Measurements from ENCODE around the gene HDLBP. TPM values are rescaled to one million over a fixed set of nuclear protein-coding genes. Genes with fewer than 3 reads are reported as not detected.

HDLBP gene
- total RNA-seq, 2 donors from 2014 or later, result 274 to 287 TPM

GRCh38 chr2:241204490-241204889 lies 111.0 kb downstream of the HDLBP start:
- no peak for DNase-seq (ENCODE audit: low spot score)
- Histone ChIP-seq H3K27ac (no peak overlapping the region), H3K27me3 (no peaks in the 10 kb centered on the region), H3K36me3 (no peaks in the 10 kb centered on the region), H3K9me3 (no peaks in the 10 kb centered on the region), H3K4me1 (no peaks in the 10 kb centered on the region), H3K4me3 (no peak overlapping the region)
- no peak for TF ChIP-seq CTCF (IDR thresholded peaks at IDR 0.05)

- H3K27ac ChIP-seq, result no peak overlapping the region
- no peaks in the 10 kb centered on the region for H3K27me3 ChIP-seq
- no peak for DNase-seq (ENCODE audit: low spot score)
- H3K36me3 ChIP-seq, result no peaks in the 10 kb centered on the region
- TF ChIP-seq CTCF (IDR thresholded peaks at IDR 0.05), result no peak
- no peaks in the 10 kb centered on the region for H3K4me1 ChIP-seq
- no peaks in the 10 kb centered on the region for H3K9me3 ChIP-seq
- H3K4me3 ChIP-seq, result no peak overlapping the region
Observed at GRCh38 chr2:241204010-241204384, 111.5 kb downstream of the HDLBP start.

- no peak for DNase-seq (ENCODE audit: low spot score)
- no peak overlapping the region for H3K27ac ChIP-seq
- no peaks in the 10 kb centered on the region for H3K9me3 ChIP-seq
- H3K4me3 ChIP-seq, result no peak overlapping the region
- no peak for TF ChIP-seq CTCF (IDR thresholded peaks at IDR 0.05)
- H3K4me1 ChIP-seq, result no peaks in the 10 kb centered on the region
- H3K27me3 ChIP-seq, result no peaks in the 10 kb centered on the region
- no peaks in the 10 kb centered on the region for H3K36me3 ChIP-seq
Observed at GRCh38 chr2:241203218-241204009, 112.1 kb downstream of the HDLBP start.

- no peak for TF ChIP-seq CTCF (IDR thresholded peaks at IDR 0.05)
- Histone ChIP-seq H3K9me3 (no peaks in the 10 kb centered on the region), H3K4me1 (no peaks in the 10 kb centered on the region), H3K4me3 (no peak overlapping the region), H3K27me3 (no peaks in the 10 kb centered on the region), H3K27ac (no peak overlapping the region), H3K36me3 (no peaks in the 10 kb centered on the region)
- no peak for DNase-seq (ENCODE audit: low spot score)
Observed at GRCh38 chr2:241202681-241203080, 112.8 kb downstream of the HDLBP start.

- no peaks in the 10 kb centered on the region for H3K4me1 ChIP-seq
- no peaks in the 10 kb centered on the region for H3K9me3 ChIP-seq
- H3K36me3 ChIP-seq, result no peaks in the 10 kb centered on the region
- H3K4me3 ChIP-seq, result no peak overlapping the region
- no peak for TF ChIP-seq CTCF (IDR thresholded peaks at IDR 0.05)
- no peak overlapping the region for H3K27ac ChIP-seq
- H3K27me3 ChIP-seq, result no peaks in the 10 kb centered on the region
- no peak for DNase-seq (ENCODE audit: low spot score)
Observed at GRCh38 chr2:241202268-241202585, 113.2 kb downstream of the HDLBP start.
